HEK293T (cell line): ENCODE results near the gene PRTFDC1.

Experiments used
- BHLHE40 ChIP-seq: fragments of 450-650 bp; IDR thresholded peaks from 2 replicates; pipeline ENCODE4 v1.6.1; 2016; ENCODE audit warnings: mild to moderate bottlenecking, moderate library complexity, borderline replicate concordance
- HDGF ChIP-seq: fragments of 450-650 bp; IDR thresholded peaks from 2 replicates; pipeline ENCODE4 v1.6.1; 2017; ENCODE audit warnings: antibody characterized with exemption, borderline replicate concordance

GRCh38 chr10:24998044-24998443, 45.6 kb upstream of the PRTFDC1 start:
- TF ChIP-seq HDGF (no peak), BHLHE40 (no peak)
